Right forelimb (tissue), 1 donor: Measurements from ENCODE around the gene CFAP46.
"Not testable (repeated sequence)": the region's sequence is repeated elsewhere in the genome, so short reads cannot be mapped to it uniquely, and the experiment has no call there.

ENCODE experiments used
- DNase-seq: peaks from one replicate; pipeline ENCODE4 v3.0.0-alpha.2; 2018

The CFAP46 gene

GRCh38 chr10:132785723-132786475 lies 156.5 kb downstream of the CFAP46 start, which contains the start of gene NKX6-2:
TSS of gene NKX6-2 (minus strand) at chr10:132786147. CDS start at chr10:132785948, 199 bp downstream.
- DNase-seq = no peak

DNA sequence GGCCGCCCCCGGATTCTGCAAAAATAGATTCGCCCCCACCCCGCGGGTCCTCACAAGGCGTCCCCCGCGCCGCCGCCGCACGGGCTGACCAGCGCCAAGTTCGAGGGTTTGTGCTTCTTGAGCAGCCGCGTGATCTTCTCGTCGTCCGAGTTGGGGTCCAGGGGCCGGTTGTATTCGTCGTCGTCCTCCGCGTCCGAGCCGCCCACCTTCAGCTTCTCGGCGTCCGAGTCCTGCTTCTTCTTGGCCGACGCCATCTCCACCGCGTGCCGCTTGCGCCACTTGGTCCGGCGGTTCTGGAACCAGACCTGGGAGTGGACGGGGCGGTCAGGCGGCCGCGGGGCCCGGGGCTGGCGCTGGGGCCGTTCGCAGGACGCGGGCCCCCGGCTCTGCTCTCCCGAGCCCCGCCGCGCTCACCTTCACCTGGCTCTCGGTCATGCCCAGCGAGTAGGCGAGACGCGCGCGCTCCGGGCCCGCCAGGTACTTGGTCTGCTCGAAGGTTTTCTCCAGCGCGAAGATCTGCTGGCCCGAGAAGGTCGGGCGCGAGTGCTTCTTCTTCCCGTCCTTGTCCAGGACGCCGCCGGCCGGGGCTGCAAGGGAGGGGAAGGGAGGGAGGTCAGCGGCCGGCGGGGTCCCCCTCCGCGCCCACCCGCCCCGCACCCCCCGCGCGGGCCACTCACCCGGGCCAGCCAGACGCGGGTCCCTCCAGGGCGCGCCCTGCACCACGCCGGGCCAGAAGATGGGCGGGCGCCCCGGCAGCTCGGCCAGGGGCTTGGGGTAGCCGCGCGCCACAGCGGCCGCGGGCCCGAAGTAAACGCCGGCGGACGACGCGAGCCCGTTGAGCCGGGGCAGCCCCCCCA lies 157.3 kb downstream of the CFAP46 start:
- no peak for DNase-seq

GRCh38 chr10:132783940-132784865 lies 158.2 kb downstream of the CFAP46 start:
- no peak for DNase-seq

GRCh38 chr10:132783165-132783939 lies 159.0 kb downstream of the CFAP46 start:
- no peak for DNase-seq

DNA sequence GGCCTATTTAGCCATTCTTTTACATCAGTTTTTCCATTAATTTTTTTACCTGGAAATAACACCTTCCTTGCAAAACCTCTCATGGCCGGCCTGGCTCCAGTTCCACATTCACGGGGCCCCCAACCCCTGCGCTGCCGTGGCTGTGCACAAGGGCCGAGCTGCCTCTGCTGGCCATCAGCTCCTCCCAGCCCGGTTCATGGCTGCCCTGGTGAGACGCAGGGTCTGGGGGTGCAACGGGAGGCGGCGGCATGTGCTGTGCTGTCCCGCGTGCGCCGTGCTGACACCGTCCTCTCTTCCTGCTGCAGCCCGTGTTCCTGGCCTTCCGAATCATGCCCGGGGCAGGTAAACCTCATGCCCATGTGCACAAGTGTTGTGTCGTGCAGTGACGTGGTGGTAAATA lies 160.8 kb downstream of the CFAP46 start:
- DNase-seq = no peak

- no peak for DNase-seq
Measured at GRCh38 chr10:132780356-132780755, 162.0 kb downstream of the CFAP46 start.

GRCh38 chr10:132779549-132780294 lies 162.6 kb downstream of the CFAP46 start:
- no peak for DNase-seq

- no peak for DNase-seq
Measured at GRCh38 chr10:132777441-132777840, 164.9 kb downstream of the CFAP46 start.

DNA sequence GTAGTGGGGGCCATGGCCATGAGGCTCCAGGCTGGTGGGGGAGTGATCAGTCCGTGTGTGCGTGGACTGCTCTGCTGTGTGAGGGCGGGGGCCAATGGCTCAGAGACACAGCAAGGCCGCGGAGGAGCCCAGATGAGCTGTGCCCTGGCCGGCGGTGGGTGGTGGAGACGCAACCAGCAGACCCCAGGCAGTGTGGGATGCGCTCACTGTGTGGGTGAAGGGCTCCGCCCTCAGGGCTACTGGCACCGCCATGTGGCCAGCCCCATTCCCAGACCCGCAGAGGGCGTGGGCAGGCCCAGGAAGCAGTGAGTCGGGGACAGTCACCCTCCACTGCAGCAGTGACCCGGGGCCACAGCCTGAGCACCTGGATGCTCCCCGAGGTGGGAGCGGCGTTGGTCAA lies 165.5 kb downstream of the CFAP46 start:
- DNase-seq = no peak

- DNase-seq = no peak
Measured at GRCh38 chr10:132776186-132776585, 166.2 kb downstream of the CFAP46 start.

DNA sequence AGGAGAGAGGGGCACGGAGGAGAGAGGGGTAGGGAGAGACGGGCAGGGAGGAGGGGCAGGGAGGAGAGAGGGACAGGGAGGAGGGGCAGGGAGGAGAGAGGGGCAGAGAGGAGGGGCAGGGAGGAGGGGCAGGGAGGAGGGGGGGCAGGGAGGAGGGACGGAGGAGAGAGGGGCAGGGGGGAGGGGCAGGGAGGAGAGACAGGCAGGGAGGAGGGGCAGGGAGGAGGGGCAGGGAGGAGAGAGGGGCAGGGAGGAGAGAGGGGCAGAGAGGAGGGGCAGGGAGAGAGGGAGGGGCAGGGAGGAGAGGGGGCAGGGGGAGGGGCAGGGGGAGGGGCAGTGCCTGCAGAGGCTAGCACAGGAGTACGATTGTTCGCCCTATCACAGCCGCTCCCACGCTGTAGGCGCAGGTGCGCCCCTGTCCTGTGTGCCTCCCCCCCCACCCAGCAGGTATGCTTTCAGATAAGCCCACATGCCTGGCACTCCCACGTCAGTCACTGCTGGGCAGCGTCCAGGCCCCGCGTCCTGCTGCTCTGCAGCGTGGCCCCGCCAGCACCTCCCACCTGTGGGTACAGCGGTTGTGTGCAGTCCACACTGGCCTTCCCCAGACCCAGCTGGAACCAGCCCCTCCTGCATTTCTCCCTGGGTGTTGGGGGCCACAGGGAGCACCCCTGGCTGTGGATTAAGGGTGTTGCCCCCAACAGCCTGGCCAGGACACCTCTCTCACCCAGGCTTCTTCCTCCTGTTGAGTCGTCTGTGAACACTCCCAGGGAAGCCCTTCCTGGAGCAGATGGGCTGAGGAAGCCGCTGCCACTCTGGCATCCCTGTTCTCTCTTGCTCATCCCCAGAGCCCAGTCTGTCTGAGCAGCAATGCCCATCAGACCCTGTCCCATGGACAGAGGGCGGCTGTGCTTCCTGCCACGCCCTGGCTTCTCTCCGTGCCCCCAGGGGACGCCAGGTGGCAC lies 167.2 kb downstream of the CFAP46 start:
- no peak for DNase-seq

- DNase-seq = no peak
Measured at GRCh38 chr10:132774181-132774901, 168.0 kb downstream of the CFAP46 start.

GRCh38 chr10:132772816-132773215 lies 169.6 kb downstream of the CFAP46 start:
- not testable (repeated sequence) for DNase-seq

GRCh38 chr10:132770061-132771021 lies 172.0 kb downstream of the CFAP46 start:
- DNase-seq = no peak

DNA sequence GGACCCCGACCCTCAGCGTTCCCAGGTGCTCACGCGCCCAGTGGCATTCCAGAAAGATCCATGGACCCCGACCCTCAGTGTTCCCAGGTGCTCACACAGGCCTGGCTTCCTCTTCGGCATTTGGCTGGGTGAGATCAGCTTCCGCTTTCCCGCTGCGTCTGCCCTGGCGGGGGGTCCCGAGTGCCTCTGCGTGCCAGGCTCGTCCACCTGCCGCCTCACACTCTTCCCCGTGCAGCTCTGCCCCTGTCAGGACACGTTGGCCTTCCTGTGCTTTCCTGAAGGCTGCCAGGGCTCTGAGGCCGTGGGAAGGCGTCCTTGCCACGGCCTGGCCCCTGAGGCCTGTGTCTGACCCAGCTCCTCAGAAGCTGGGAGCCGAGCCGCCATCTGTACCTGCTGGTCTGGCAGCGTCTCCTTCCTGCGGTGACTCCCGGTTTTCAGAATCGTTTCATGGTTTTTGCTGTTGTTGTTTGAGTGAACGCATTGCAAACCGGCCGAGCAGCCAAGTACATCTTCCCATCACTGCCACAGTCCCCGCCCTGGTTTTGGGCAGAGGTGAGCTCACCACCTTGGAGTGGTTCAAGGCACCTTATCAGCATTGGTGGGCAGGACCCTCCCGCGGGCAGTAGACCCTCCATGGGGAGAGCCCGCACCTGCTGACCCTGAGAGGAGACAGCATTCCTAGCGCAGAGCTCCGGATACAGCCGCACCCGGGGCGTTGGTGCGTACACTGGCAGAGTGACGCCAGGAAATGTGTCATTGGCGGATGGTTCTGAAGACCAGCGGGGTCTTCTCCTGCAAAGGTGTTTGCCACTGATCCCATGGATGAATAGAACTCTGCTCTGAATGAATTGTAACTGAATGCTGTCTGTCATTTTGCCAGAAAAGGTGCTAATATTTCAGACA lies 173.8 kb downstream of the CFAP46 start:
- DNase-seq = no peak

DNA sequence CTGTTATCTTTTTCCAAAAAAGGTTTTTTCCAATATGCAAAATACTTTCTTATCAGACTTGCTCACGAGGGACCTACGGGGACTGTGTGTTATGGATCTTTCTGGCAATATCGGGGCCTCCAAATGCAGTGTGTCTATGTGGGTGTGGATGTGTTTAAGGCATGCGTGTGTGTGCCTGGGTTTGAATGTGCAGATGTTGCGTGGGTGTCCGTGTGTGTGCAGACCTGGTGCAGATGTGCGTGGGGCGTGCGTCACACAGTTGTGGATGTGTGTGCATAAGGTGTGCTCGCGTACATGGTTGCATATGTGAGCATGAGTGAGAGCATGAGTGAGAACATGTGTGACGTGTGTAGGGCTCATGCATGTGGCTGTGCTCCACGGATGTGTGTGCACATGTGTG lies 176.1 kb downstream of the CFAP46 start:
- no peak for DNase-seq

DNA sequence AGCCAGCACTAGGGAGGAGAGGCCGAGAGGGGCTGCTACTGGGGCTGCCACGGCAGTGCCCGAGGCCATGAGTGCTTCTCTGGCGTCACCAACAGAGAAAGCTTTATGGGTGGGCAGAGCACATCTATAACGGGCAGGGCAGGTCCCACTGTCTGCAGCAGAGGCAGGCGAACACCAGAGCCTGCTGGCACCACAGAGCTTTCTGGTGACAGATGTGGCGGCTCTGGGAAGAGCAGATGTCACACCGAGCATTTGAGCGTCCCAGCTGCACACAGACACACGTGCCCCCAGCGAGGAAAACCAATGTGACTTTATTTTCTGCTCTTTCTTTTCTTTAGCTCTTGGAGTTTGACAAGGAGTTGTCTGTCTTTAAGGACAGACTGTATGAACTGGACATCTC lies 176.9 kb downstream of the CFAP46 start:
- no peak for DNase-seq
